GM10248 (cell line): ENCODE data around the gene PAH.

ENCODE experiments used
- CTCF ChIA-PET: fragments of 300-600 bp; sonication (Branson Sonifier 250); formaldehyde crosslinking; extraction: SDS; loops from one replicate; lab custom pipeline; 2021; ENCODE audit warnings: antibody characterized with exemption; lab: Yijun Ruan, JAX
- POLR2A ChIA-PET: fragments of 350-650 bp; sonication (Branson Sonifier 250); formaldehyde crosslinking; extraction: SDS; loops from one replicate; lab custom pipeline; 2020; ENCODE audit warnings: antibody characterized with exemption; lab: Yijun Ruan, JAX
- DNase-seq: peaks from one replicate; pipeline ENCODE4 v3.0.0; 2012; ENCODE audit errors: extremely low spot score
- TF ChIP-seq, protein P1 (sequence below): IDR thresholded peaks from 2 replicates; pipeline ENCODE4 v1.5.1; 2012; ENCODE audit warnings: mild to moderate bottlenecking, low read depth; ENCODE audit errors: extremely low read depth, missing control alignments, control extremely low read depth

The PAH gene

DNA sequence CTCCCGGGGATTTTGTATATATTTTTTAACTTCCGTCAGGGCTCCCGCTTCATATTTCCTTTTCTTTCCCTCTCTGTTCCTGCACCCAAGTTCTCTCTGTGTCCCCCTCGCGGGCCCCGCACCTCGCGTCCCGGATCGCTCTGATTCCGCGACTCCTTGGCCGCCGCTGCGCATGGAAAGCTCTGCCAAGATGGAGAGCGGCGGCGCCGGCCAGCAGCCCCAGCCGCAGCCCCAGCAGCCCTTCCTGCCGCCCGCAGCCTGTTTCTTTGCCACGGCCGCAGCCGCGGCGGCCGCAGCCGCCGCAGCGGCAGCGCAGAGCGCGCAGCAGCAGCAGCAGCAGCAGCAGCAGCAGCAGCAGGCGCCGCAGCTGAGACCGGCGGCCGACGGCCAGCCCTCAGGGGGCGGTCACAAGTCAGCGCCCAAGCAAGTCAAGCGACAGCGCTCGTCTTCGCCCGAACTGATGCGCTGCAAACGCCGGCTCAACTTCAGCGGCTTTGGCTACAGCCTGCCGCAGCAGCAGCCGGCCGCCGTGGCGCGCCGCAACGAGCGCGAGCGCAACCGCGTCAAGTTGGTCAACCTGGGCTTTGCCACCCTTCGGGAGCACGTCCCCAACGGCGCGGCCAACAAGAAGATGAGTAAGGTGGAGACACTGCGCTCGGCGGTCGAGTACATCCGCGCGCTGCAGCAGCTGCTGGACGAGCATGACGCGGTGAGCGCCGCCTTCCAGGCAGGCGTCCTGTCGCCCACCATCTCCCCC lies 41.2 kb upstream of the PAH start:
- peak; percentile 75 for DNase-seq
- ChIA-PET POLR2A (no interaction called here), CTCF (interaction anchor here (1.1 to 1.5 kb wide), 3 partner anchors 8 to 16 kb away, joined by 3 to 5 read pairs (median 3); no protein-coding TSS in a partner anchor)
- TF ChIP-seq, protein P1, sequence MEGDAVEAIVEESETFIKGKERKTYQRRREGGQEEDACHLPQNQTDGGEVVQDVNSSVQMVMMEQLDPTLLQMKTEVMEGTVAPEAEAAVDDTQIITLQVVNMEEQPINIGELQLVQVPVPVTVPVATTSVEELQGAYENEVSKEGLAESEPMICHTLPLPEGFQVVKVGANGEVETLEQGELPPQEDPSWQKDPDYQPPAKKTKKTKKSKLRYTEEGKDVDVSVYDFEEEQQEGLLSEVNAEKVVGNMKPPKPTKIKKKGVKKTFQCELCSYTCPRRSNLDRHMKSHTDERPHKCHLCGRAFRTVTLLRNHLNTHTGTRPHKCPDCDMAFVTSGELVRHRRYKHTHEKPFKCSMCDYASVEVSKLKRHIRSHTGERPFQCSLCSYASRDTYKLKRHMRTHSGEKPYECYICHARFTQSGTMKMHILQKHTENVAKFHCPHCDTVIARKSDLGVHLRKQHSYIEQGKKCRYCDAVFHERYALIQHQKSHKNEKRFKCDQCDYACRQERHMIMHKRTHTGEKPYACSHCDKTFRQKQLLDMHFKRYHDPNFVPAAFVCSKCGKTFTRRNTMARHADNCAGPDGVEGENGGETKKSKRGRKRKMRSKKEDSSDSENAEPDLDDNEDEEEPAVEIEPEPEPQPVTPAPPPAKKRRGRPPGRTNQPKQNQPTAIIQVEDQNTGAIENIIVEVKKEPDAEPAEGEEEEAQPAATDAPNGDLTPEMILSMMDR: no peak

DNA sequence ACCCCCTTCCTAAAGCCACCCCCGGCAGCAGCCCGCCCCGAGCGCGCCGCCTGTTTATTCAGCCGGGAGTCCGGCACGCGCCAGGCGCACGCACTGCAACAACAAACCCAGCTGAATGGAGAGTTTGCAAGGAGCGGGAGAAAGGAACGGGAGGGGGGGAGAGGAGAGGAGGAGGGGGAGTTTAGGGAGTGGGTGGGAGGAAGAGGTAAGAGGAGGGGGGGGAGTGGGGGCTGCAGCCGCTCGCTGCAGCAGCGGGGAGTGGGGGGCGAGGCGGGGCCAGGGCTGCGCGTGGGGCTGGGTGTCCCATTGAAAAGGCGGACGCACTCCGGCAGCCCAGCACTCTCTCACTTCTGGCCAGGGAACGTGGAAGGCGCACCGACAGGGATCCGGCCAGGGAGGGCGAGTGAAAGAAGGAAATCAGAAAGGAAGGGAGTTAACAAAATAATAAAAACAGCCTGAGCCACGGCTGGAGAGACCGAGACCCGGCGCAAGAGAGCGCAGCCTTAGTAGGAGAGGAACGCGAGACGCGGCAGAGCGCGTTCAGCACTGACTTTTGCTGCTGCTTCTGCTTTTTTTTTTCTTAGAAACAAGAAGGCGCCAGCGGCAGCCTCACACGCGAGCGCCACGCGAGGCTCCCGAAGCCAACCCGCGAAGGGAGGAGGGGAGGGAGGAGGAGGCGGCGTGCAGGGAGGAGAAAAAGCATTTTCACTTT lies 40.5 kb upstream of the PAH start, which contains the start of gene ASCL1:
Gene ASCL1, plus strand, starts transcription at position 336 of the 712 bp plus-strand sequence. CDS start 571 bp downstream, outside the sequence.
- POLR2A ChIA-PET: interaction anchor here (0.6 kb wide), 1 partner anchor 19 kb away, joined by 3 read pairs; no protein-coding TSS in a partner anchor
- DNase-seq: peak; percentile 62
- CTCF ChIA-PET: interaction anchor here (1.0 kb wide), 1 partner anchor 74 kb away, joined by 3 read pairs; no protein-coding TSS in a partner anchor
- TF ChIP-seq, protein P1: peak; percentile 9

DNA sequence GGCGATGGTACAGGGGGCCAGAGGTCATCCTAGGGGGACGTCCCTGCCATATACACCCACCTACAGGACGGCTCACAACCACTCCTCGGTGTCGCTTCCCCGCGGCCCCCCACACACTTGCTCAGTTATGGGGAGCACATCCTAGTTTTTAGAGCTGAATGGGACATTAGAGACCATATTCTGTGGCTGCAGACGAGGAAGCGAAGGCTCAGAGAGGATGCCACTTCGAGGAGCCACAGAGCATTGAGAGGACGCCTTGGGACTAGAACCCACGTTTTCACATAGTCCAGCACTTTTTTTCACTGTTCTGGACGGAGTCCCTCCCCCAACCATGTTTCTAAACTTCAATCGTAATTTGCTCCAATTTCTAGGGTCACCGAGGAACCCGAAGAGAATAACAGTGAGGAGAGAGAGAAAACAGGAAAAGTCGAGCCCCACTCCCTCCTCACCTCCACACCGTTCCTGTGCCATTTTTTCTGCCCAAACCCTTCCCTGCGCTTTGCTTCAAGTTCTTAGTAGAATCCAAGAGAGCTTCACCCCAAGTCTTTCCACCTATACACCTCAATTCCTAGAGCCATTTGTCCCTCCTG lies 39.8 kb upstream of the PAH start:
- ChIA-PET CTCF (interaction anchor here (1.0 kb wide), 1 partner anchor 73 kb away, joined by 3 read pairs; no protein-coding TSS in a partner anchor), POLR2A (interaction anchor here (0.6 kb wide), 1 partner anchor 20 kb away, joined by 3 read pairs; no protein-coding TSS in a partner anchor)
- DNase-seq: peak; percentile 19
- TF ChIP-seq, protein P1: no peak

- ChIA-PET CTCF (interaction anchor here (1.2 kb wide), 1 partner anchor 677 kb away, joined by 3 read pairs; no protein-coding TSS in a partner anchor), POLR2A (no interaction called here)
- TF ChIP-seq, protein P1: no peak
- DNase-seq: peak; percentile 9
Observed at GRCh38 chr12:102955926-102956737, 39.1 kb upstream of the PAH start.

- DNase-seq: peak; percentile 7
- CTCF ChIA-PET: interaction anchor here (1.0 kb wide), 2 partner anchors 593 to 595 kb away, joined by 3 read pairs; no protein-coding TSS in a partner anchor
- POLR2A ChIA-PET: no interaction called here
- TF ChIP-seq, protein P1: no peak
Observed at GRCh38 chr12:102954134-102954533, 37.1 kb upstream of the PAH start.
